Muscle layer of duodenum (tissue), 2 donors: ENCODE data around the gene ADAP1.
"Not testable (repeated sequence)": the region's sequence is repeated elsewhere in the genome, so short reads cannot be mapped to it uniquely, and the experiment has no call there.

Source experiments
- H3K27ac ChIP-seq: one replicate; pipeline ENCODE4 v1.7.0; 2013; ENCODE audit warnings: mild to moderate bottlenecking, low read length
- H3K27me3 ChIP-seq: one replicate; pipeline ENCODE4 v1.7.0; 2013; ENCODE audit warnings: low read depth, mild to moderate bottlenecking, control low read depth, low read length
- H3K36me3 ChIP-seq, 2 donors: one replicate each; pipeline ENCODE4 v1.7.0; 2013; ENCODE audit warnings: low read length in 2 of 2, control low read depth in 1 of 2, mild to moderate bottlenecking in 1 of 2; ENCODE audit not compliant: insufficient read depth in 2 of 2, control insufficient read depth in 1 of 2
- H3K4me1 ChIP-seq, 2 donors: one replicate each; pipeline ENCODE4 v1.7.0; 2013; ENCODE audit warnings: low read length in 2 of 2, mild to moderate bottlenecking in 2 of 2, control low read depth in 1 of 2, moderate library complexity in 1 of 2; ENCODE audit not compliant: insufficient read depth in 2 of 2, control insufficient read depth in 1 of 2
- H3K4me3 ChIP-seq, 2 donors: one replicate each; pipeline ENCODE4 v1.7.0; 2013; ENCODE audit warnings: low read length in 2 of 2, low read depth in 1 of 2, mild to moderate bottlenecking in 1 of 2
- H3K9me3 ChIP-seq, 2 donors: one replicate each; pipeline ENCODE4 v1.7.0; 2013; ENCODE audit warnings: low read length in 2 of 2, control low read depth in 1 of 2, mild to moderate bottlenecking in 1 of 2; ENCODE audit not compliant: control insufficient read depth in 1 of 2
- donor health status: healthy.

ADAP1 gene

DNA sequence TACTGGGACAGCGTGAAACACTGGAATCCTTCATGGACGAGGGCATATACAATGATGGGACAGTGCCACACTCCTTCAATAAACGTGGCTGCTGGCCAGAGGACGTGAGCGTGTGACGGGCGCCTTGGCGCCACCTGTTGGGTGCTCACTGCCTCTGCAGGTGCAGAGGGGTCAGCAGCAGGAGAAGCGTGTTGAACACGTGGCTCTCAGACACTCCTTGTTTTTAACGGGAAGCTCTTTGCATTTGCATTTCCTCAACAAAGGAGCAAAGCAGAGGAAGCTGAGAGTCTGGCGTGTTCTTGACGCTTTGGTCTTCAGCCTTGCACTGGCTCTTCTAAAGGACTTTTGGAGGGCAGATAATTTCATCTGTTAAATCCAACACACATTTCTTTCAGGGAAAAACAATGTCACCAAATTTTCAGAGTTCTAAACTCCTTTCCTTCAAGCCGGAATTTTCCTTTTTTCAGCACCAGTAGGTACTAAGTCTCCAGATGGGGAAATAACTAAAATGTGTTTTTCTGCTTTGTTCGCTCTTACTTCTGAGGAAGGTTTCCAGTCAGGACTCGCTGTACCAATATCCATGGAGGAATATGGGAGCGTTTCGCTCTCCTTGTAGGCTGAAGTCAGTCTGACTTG is 81.0 kb downstream of the ADAP1 start:
- Histone ChIP-seq H3K27ac (peak overlapping the region; percentile 70), H3K4me3 (peak overlapping the region in 1 of 2 donors; percentile 12), H3K27me3 (no peaks in the 10 kb centered on the region), H3K36me3 (peaks cover 16 to 26% of the 10 kb centered on the region in 2 donors), H3K4me1 (peaks cover 7 to 26% of the 10 kb centered on the region in 2 donors), H3K9me3 (no peaks in the 10 kb centered on the region)

DNA sequence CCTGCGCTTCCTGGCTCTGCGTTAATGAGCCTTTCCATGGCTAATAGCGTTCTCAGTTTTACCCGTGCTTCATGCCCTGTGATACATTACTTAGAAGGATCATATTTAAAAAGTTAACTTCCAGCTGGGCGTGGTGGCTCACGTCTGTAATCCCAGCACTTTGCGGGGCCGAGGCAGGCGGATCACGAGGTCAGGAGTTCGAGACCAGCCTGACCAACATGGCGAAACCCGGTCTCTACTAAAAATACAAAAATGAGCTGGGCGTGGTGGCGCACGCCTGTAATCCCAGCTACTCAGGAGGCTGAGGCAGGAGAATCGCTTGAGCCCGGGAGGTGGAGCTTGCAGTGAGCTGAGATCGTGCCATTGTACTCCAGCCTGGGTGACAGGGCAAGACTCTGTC is 81.8 kb downstream of the ADAP1 start:
- not testable (repeated sequence) for H3K4me3 ChIP-seq, H3K27ac ChIP-seq, H3K27me3 ChIP-seq, H3K9me3 ChIP-seq
- Histone ChIP-seq H3K4me1 (peaks cover 7 to 25% of the 10 kb centered on the region in 2 donors), H3K36me3 (peaks cover 21 to 32% of the 10 kb centered on the region in 2 donors)

DNA sequence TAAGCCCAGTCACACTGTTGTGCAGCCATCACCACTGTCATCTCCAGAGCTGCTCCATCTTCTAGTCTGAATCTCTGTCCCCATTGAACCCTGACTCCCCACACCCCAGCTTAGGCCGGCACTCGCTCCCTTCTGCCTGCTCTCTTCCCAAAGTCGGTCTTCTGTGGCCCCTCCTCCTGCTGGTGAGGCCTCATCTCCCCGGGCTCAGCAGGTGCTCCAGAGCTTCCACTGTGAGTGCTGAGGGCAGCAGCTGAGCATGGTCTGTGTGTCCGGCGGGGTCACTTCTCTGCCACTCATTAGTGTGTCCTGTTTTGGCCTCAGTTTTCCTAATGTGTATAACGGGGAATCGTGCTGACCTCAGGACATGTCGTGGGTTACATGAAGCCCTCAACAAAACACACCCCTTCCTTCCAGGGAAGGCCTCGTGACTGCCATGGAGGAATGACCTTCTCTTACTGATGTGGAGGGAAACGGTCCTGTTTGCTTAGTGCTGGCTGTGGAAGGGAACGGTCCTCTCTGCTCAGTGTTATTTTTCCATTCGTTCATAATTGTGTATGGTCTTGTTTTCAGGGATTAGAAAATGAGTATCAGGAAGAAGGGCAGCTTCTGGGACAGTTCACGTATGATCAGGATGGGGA is 82.5 kb downstream of the ADAP1 start:
- Histone ChIP-seq H3K9me3 (no peaks in the 10 kb centered on the region), H3K36me3 (peaks cover 21 to 32% of the 10 kb centered on the region in 2 donors), H3K4me3 (no peak overlapping the region), H3K27me3 (no peaks in the 10 kb centered on the region), H3K4me1 (peaks cover 7 to 28% of the 10 kb centered on the region in 2 donors), H3K27ac (no peak overlapping the region)

DNA sequence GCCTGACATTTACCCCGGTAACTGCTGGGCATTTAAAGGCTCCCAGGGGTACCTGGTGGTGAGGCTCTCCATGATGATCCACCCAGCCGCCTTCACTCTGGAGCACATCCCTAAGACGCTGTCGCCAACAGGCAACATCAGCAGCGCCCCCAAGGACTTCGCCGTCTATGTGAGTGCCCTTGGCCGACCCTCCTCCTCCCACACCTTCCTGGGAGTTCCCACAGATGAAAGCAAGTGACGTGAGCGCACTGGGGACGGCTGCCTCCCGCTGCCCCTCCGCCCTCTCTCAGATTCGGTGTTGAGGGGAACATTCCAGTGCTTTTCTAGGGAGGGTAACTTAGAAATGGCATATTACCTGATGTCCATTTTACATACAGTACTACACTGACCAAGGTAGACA is 85.1 kb downstream of the ADAP1 start:
- H3K36me3 ChIP-seq, result peaks cover 34 to 48% of the 10 kb centered on the region in 2 donors
- no peaks in the 10 kb centered on the region for H3K9me3 ChIP-seq
- H3K27ac ChIP-seq, result no peak overlapping the region
- H3K4me1 ChIP-seq, result peaks cover 7 to 28% of the 10 kb centered on the region in 2 donors
- H3K27me3 ChIP-seq, result no peaks in the 10 kb centered on the region
- H3K4me3 ChIP-seq, result no peak overlapping the region

DNA sequence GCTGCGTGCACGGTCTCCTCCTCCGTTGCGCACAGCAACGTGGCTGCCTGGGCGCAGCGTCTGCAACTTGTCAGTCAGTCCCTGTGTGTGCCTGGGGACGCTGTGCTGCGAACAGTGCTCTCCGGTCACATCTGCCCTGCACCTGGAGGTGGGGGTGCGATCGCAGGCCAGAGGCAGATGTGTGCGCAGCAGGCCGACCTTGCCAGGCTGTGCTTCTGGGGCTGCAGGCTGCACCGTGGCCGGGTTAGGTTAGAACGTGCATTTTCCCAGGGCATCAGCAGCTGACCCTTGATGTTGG is 86.3 kb downstream of the ADAP1 start:
- Histone ChIP-seq H3K9me3 (no peaks in the 10 kb centered on the region), H3K36me3 (peaks cover 34 to 54% of the 10 kb centered on the region in 2 donors), H3K4me3 (peak overlapping the region in 1 of 2 donors; percentile 20), H3K27ac (peak overlapping the region; percentile 81), H3K27me3 (no peaks in the 10 kb centered on the region), H3K4me1 (peaks cover 0 to 16% of the 10 kb centered on the region in 2 donors)

DNA sequence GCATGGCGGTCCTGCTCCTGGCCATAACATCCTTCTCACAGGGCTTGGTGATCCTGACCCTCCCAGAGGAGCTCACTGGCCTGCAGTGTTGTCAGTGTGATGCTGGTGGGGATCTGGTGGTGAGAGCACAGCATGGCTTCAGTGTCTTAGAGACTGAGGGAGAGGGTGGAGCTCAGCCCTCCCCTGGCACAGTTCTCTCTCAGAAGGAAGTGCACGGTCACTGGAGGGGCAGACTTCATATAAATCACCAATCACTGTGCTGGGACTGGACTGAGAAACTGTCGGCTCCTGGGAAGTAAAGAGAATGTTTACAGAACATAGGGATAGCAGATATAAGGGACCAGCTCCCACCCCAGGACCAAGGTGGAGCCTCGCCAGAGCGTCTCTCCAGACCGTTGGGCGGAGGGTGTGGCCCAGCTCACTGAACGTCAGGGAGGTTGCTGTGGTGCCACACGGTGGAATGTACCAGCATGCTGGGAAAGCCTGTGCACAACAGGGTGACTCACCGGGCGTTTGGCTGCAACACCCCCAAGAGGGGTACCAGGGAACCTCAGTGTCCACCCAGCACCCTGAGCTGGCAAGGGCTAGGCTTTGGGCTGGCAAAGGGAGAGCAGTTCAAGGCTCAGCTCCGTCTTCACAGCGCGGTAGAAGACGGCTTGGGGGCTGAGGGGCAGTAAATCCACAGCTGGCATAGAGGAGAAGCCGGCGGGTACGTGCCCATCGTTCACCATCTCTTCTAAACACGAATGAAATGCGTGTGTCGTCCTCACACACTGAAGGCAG is 86.9 kb downstream of the ADAP1 start:
- Histone ChIP-seq H3K36me3 (peaks cover 34 to 59% of the 10 kb centered on the region in 2 donors), H3K4me3 (peak overlapping the region in 1 of 2 donors; percentile 20), H3K27me3 (no peaks in the 10 kb centered on the region), H3K9me3 (no peaks in the 10 kb centered on the region), H3K27ac (peak overlapping the region; percentile 81), H3K4me1 (peaks cover 0 to 13% of the 10 kb centered on the region in 2 donors)

DNA sequence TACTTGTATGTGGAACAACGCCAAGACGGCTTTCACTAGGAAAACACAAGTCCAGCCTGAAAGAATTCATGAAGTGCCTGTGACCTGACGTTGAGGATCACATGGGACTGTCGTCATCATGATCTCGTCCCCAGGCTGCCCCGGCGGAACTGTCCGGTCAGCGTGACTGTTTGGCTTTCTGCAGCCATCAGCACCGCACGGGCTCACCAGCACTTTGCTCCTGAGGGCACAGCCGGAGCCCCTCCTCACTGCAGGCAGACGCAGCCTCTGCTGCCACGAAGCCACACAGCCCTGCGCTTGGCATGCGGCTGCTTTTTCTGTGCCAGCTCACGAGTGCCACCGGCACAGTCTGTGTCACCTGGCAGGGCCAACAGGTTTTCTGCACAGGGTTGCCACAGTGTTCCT is 87.5 kb downstream of the ADAP1 start:
- H3K36me3 ChIP-seq, result peaks cover 32 to 59% of the 10 kb centered on the region in 2 donors
- H3K27me3 ChIP-seq, result no peaks in the 10 kb centered on the region
- peak overlapping the region in 1 of 2 donors; percentile 20 for H3K4me3 ChIP-seq
- peaks cover 0 to 13% of the 10 kb centered on the region in 2 donors for H3K4me1 ChIP-seq
- no peaks in the 10 kb centered on the region for H3K9me3 ChIP-seq
- H3K27ac ChIP-seq, result peak overlapping the region; percentile 81

DNA sequence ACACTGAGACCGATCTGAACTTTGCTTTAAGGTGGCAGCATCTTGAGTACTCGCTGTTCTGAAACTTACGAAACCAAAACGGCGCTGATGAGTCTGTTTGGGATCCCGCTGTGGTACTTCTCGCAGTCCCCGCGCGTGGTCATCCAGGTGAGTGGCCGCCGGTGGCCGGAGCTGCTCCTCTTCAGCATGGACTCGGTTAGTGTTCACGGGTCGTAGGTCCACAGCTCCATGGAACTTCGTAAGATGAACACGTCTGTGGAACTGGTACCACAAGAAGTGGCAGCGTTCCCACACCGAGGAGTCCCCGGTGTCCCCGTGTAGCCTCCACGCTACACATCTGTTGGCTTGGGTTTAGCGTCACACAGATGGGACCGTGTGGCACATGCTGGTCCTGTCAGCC is 88.6 kb downstream of the ADAP1 start:
- Histone ChIP-seq H3K27ac (no peak overlapping the region), H3K27me3 (no peaks in the 10 kb centered on the region), H3K9me3 (no peaks in the 10 kb centered on the region), H3K36me3 (peaks cover 37 to 67% of the 10 kb centered on the region in 2 donors), H3K4me3 (no peak overlapping the region), H3K4me1 (peaks cover 0 to 13% of the 10 kb centered on the region in 2 donors)

DNA sequence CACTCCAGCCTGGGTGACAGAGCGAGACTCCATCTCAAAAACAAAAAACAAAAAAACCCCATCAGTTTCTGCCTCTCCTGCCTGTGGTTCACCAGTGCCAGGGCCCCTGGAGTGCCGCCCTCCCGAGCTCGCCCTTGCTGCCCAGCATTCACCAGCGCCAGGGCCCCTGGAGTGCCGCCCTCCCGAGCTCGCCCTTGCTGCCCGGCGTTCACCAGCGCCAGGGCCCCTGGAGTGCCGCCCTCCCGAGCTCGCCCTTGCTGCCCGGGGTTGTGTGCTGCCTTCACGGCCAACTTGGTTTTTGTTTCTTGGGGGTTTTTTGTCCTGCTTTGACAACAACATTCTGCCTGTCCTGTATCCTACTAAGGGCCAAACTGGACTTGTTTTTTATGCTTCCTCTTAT is 91.4 kb downstream of the ADAP1 start:
- H3K27me3 ChIP-seq, result no peaks in the 10 kb centered on the region
- peaks cover 0 to 10% of the 10 kb centered on the region in 2 donors for H3K4me1 ChIP-seq
- H3K9me3 ChIP-seq, result no peaks in the 10 kb centered on the region
- no peak overlapping the region for H3K27ac ChIP-seq
- no peak overlapping the region for H3K4me3 ChIP-seq
- peaks cover 54 to 70% of the 10 kb centered on the region in 2 donors for H3K36me3 ChIP-seq

DNA sequence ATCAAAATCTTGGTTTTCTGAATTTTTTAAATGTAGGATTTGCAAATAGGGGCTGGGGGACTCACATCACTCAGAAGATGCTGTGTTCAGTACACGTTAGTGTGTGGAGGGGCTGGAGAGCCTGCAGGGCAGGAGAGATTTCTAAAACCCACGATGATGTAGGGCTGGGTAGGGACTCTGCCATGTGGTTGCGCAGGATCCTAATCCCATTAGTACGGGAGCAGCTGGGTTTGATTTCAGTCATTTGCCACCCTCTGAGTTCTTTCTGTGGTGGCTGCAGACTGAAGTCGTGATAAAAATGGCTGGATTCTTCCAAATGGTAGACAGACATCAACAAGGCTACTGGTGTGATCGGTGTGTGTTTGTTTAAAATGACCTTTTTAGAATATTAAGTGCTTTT is 92.3 kb downstream of the ADAP1 start:
- Histone ChIP-seq H3K27ac (no peak overlapping the region), H3K36me3 (peaks cover 57 to 75% of the 10 kb centered on the region in 2 donors), H3K4me1 (peaks cover 0 to 3% of the 10 kb centered on the region in 2 donors)

DNA sequence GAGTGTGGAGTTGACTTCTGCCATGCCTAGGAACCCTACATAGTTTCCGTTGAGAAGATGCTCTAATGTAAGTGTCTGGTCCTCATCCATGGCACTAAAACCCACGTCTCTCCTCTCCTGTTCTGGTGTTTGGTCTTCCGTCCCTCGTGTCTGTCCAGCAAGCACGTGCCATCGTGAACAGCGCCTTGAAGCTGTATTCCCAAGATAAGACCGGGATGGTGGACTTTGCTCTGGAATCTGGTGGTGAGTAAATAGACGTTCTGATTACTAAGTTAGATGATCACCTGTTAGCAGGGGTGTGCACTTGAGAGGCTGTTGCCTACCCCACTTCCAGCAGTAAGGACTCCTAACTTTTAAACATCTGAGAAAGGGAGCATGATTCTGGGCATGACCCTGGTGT is 93.3 kb downstream of the ADAP1 start:
- no peaks in the 10 kb centered on the region for H3K27me3 ChIP-seq
- H3K4me1 ChIP-seq, result no peaks in the 10 kb centered on the region
- H3K4me3 ChIP-seq, result no peak overlapping the region
- peaks cover 61 to 81% of the 10 kb centered on the region in 2 donors for H3K36me3 ChIP-seq
- H3K27ac ChIP-seq, result no peak overlapping the region
- no peaks in the 10 kb centered on the region for H3K9me3 ChIP-seq

More for the DNA sequence above, 92.3 kb downstream of the ADAP1 start:
- Histone ChIP-seq H3K9me3 (no peaks in the 10 kb centered on the region), H3K4me3 (no peak overlapping the region), H3K27me3 (no peaks in the 10 kb centered on the region)
